ENCODE measurements around the gene BCL2L13. TPM values are rescaled to one million over a fixed set of nuclear protein-coding genes. Genes with fewer than 3 reads are reported as not detected.

The BCL2L13 gene
- polyA plus RNA-seq, 1 donor (not counting 4 experiments of a cell fraction or from before 2014, with no cell fraction given), result 51.0 TPM

DNA sequence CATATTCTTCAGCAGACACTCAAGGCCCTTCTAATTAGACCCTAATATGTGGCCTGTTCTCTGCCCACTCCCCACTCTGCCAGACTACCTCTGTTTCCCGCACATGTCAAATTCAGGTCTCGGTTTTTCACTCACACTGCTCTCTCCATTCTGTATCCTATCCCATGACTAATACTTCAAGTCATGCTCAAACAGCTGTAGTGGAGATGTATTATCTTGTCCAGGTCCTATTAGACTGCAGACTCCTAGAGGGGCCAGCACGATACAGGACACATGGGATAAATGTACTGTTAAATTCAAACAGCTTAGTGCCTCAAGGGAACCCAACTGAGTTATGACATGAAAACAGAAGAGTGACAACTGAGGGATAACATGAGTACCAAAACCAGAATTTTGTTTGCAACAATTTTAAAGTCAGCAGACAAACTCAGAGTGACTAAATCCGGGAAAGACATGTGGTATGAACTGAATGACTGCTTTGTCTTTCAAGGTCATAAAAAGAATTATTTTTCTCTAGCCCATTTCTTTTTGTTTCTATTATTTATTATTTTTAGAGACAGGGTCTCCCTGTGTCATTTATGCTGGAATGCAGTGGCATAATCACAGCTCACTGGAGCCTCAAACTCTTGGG, 30.6 kb upstream of the BCL2L13 start:
- Histone ChIP-seq H4K20me1 (ENCODE audit: control insufficient read depth, extremely low read depth, insufficient read depth, low read length) (no peaks in the 10 kb centered on the region), H3K79me2 (ENCODE audit: control insufficient read depth, insufficient read depth, low read length) (peaks cover 36% of the 10 kb centered on the region), H3K9ac (ENCODE audit: control insufficient read depth, extremely low read depth, insufficient read depth, low read length) (no peak overlapping the region), H3K9me1 (ENCODE audit: control insufficient read depth, extremely low read depth, insufficient read depth, low read length) (no peaks in the 10 kb centered on the region), H3K4me2 (ENCODE audit: control insufficient read depth, extremely low read depth, insufficient read depth, low read depth, low read length) (no peak overlapping the region), H3K9me3 (ENCODE audit: control insufficient read depth, low read depth, low read length) (no peaks in the 10 kb centered on the region), H3K36me3 (ENCODE audit: control insufficient read depth in 2 of 2, extremely low read depth in 1 of 2, insufficient read depth in 2 of 2, low read length in 2 of 2) (peaks cover 25% of the 10 kb centered on the region in 2 experiments), H3K4me1 (ENCODE audit: control insufficient read depth, extremely low read depth, insufficient read depth, low read length) (no peaks in the 10 kb centered on the region), H3K4me3 (ENCODE audit: control insufficient read depth in 2 of 3, extremely low read depth in 1 of 3, insufficient read depth in 2 of 3, low read depth in 1 of 3, low read length in 3 of 3) (no peak overlapping the region), H3K27me3 (ENCODE audit: control insufficient read depth, extremely low read depth, insufficient read depth, low read length) (no peaks in the 10 kb centered on the region), H2AFZ (ENCODE audit: control insufficient read depth, low read length) (no peak overlapping the region), H3K27ac (ENCODE audit: control insufficient read depth, insufficient read depth, low read length) (no peak overlapping the region)
- dilution Hi-C loops (cut with MboI; ENCODE audit: extremely low pct_ligation_motif_present, low sequenced_read_pairs), result no loop called here
- DNase-seq (ENCODE audit: low read depth, low spot score) (no peak), FAIRE-seq (no peak)
- TF ChIP-seq, protein P1, sequence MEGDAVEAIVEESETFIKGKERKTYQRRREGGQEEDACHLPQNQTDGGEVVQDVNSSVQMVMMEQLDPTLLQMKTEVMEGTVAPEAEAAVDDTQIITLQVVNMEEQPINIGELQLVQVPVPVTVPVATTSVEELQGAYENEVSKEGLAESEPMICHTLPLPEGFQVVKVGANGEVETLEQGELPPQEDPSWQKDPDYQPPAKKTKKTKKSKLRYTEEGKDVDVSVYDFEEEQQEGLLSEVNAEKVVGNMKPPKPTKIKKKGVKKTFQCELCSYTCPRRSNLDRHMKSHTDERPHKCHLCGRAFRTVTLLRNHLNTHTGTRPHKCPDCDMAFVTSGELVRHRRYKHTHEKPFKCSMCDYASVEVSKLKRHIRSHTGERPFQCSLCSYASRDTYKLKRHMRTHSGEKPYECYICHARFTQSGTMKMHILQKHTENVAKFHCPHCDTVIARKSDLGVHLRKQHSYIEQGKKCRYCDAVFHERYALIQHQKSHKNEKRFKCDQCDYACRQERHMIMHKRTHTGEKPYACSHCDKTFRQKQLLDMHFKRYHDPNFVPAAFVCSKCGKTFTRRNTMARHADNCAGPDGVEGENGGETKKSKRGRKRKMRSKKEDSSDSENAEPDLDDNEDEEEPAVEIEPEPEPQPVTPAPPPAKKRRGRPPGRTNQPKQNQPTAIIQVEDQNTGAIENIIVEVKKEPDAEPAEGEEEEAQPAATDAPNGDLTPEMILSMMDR (optimal IDR thresholded peaks at IDR 0.05 in 1 of 3, IDR thresholded peaks at IDR 0.05 in 1 of 3, conservative IDR thresholded peaks at IDR 0.05 in 1 of 3; ENCODE audit: extremely low read depth in 1 of 3, insufficient read depth in 2 of 3, low read length in 3 of 3), result no peak
- no peak for TF ChIP-seq EZH2 (IDR thresholded peaks at IDR 0.05; ENCODE audit: low read length)

DNA sequence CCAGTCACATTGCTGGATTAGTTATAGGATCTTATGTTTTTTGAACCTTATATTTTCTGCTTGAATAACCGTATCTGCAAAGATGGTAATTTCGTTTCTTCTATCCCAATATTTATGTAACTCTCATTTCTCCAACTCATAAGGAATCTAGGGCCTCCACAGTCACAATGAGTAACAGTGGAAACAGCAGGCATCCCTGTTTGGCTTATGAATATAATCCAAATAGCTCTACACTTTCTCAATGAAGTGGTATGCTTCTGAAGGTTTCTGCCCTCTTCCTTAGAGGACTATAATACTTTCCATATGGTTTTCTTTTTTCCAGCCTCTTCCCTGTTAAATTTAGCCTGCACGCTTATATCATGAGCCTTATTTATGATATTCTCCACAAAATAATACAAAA, 26.5 kb upstream of the BCL2L13 start:
- H3K4me3 ChIP-seq (ENCODE audit: control insufficient read depth in 2 of 3, extremely low read depth in 1 of 3, insufficient read depth in 2 of 3, low read depth in 1 of 3, low read length in 3 of 3), result no peak overlapping the region
- no peaks in the 10 kb centered on the region for H3K9me3 ChIP-seq (ENCODE audit: control insufficient read depth, low read depth, low read length)
- no peak overlapping the region for H3K9ac ChIP-seq (ENCODE audit: control insufficient read depth, extremely low read depth, insufficient read depth, low read length)
- H3K27ac ChIP-seq (ENCODE audit: control insufficient read depth, insufficient read depth, low read length), result no peak overlapping the region
- no peak overlapping the region for H3K4me2 ChIP-seq (ENCODE audit: control insufficient read depth, extremely low read depth, insufficient read depth, low read depth, low read length)
- no peak for FAIRE-seq
- no peaks in the 10 kb centered on the region for H4K20me1 ChIP-seq (ENCODE audit: control insufficient read depth, extremely low read depth, insufficient read depth, low read length)
- no peak overlapping the region for H2AFZ ChIP-seq (ENCODE audit: control insufficient read depth, low read length)
- no peaks in the 10 kb centered on the region for H3K27me3 ChIP-seq (ENCODE audit: control insufficient read depth, extremely low read depth, insufficient read depth, low read length)
- peaks cover 15 to 20% of the 10 kb centered on the region in 2 experiments for H3K36me3 ChIP-seq (ENCODE audit: control insufficient read depth in 2 of 2, extremely low read depth in 1 of 2, insufficient read depth in 2 of 2, low read length in 2 of 2)
- no peaks in the 10 kb centered on the region for H3K9me1 ChIP-seq (ENCODE audit: control insufficient read depth, extremely low read depth, insufficient read depth, low read length)
- dilution Hi-C loops (cut with MboI; ENCODE audit: extremely low pct_ligation_motif_present, low sequenced_read_pairs), result no loop called here
- peaks cover 21% of the 10 kb centered on the region for H3K79me2 ChIP-seq (ENCODE audit: control insufficient read depth, insufficient read depth, low read length)
- DNase-seq (ENCODE audit: low read depth, low spot score), result no peak
- no peaks in the 10 kb centered on the region for H3K4me1 ChIP-seq (ENCODE audit: control insufficient read depth, extremely low read depth, insufficient read depth, low read length)
- no peak for TF ChIP-seq EZH2 (IDR thresholded peaks at IDR 0.05; ENCODE audit: low read length)
- TF ChIP-seq, protein P1 (optimal IDR thresholded peaks at IDR 0.05 in 1 of 3, IDR thresholded peaks at IDR 0.05 in 1 of 3, conservative IDR thresholded peaks at IDR 0.05 in 1 of 3; ENCODE audit: extremely low read depth in 1 of 3, insufficient read depth in 2 of 3, low read length in 3 of 3), result no peak
